Colonic mucosa (tissue), 4 donors: Measurements from ENCODE around the gene RNF112. TPM values are rescaled to one million over a fixed set of nuclear protein-coding genes. Genes with fewer than 3 reads are reported as not detected.

Experiments
- DNase-seq: peaks from one replicate; pipeline ENCODE4 v3.0.0-alpha.2; 2020
- H3K27ac ChIP-seq: fragments of 200-600 bp; one replicate; pipeline ENCODE4 v1.8.0; 2021
- H3K27me3 ChIP-seq: fragments of 200-600 bp; one replicate; pipeline ENCODE4 v1.8.0; 2021
- H3K36me3 ChIP-seq: fragments of 200-600 bp; one replicate; pipeline ENCODE4 v1.8.0; 2021
- H3K4me1 ChIP-seq: fragments of 200-600 bp; one replicate; pipeline ENCODE4 v1.8.0; 2021; ENCODE audit warnings: mild to moderate bottlenecking
- H3K4me3 ChIP-seq: fragments of 200-600 bp; one replicate; pipeline ENCODE4 v1.8.0; 2021
- H3K9ac ChIP-seq, 2 donors: one replicate each; pipeline ENCODE4 v1.7.0; 2013; ENCODE audit warnings: control low read depth in 2 of 2, low read depth in 2 of 2, low read length in 2 of 2
- H3K9me3 ChIP-seq: fragments of 200-600 bp; one replicate; pipeline ENCODE4 v1.8.0; 2021
- CTCF ChIP-seq: fragments of 200-600 bp; IDR thresholded peaks from one replicate; pipeline ENCODE4 v1.8.0; 2022; ENCODE audit warnings: antibody characterized with exemption, mild to moderate bottlenecking
- intact Hi-C: fragments of 100-400 bp; cut with DNase I; formaldehyde crosslinking; loops from one replicate; pipeline ENCODE4 v1.14.1; 2022
- total RNA-seq, 2 donors: library from RNA; stranded (reverse); fragmentation: NEBNext Ultra II Directional in 1 of 2; extraction: Animal tissue kit (Norgen Biotek cat#: 25700) in 1 of 2; gene quantifications; one replicate each; pipeline ENCODE4 v1.2.1, GENCODE V29; 2021
- donor health status: healthy.
- donor health status: DM: no; HTN: no; CAD: no.
- donor health status: DM: no; HTN: no; CAD: no.

Gene RNF112
- total RNA-seq, 2 donors from 2014 or later: 2.4 to 4.3 TPM

GRCh38 chr17:19402171-19402570 lies 8.9 kb upstream of the RNF112 start:
- peaks cover 20% of the 10 kb centered on the region for H3K4me1 ChIP-seq
- no peak overlapping the region for H3K4me3 ChIP-seq
- H3K36me3 ChIP-seq: no peaks in the 10 kb centered on the region
- H3K27ac ChIP-seq: peak overlapping the region; percentile 70
- no peak for DNase-seq
- TF ChIP-seq CTCF: no peak
- peak overlapping the region in 1 of 2 donors; percentile 32 for H3K9ac ChIP-seq
- intact Hi-C loops: no loop called here
- no peaks in the 10 kb centered on the region for H3K27me3 ChIP-seq
- H3K9me3 ChIP-seq: no peaks in the 10 kb centered on the region

GRCh38 chr17:19403021-19403420 lies 8.0 kb upstream of the RNF112 start:
- intact Hi-C loops: no loop called here
- Histone ChIP-seq H3K9ac (no peak overlapping the region), H3K4me1 (peaks cover 20% of the 10 kb centered on the region), H3K9me3 (no peaks in the 10 kb centered on the region), H3K36me3 (no peaks in the 10 kb centered on the region), H3K27ac (no peak overlapping the region), H3K27me3 (no peaks in the 10 kb centered on the region), H3K4me3 (no peak overlapping the region)
- no peak for TF ChIP-seq CTCF
- no peak for DNase-seq

GRCh38 chr17:19404264-19404663 lies 6.8 kb upstream of the RNF112 start:
- Histone ChIP-seq H3K36me3 (no peaks in the 10 kb centered on the region), H3K27ac (no peak overlapping the region), H3K4me3 (no peak overlapping the region), H3K9me3 (no peaks in the 10 kb centered on the region), H3K4me1 (peaks cover 12% of the 10 kb centered on the region), H3K27me3 (no peaks in the 10 kb centered on the region), H3K9ac (no peak overlapping the region)
- TF ChIP-seq CTCF: no peak
- DNase-seq: no peak
- intact Hi-C loops: no loop called here

- H3K4me3 ChIP-seq: no peak overlapping the region
- no peaks in the 10 kb centered on the region for H3K36me3 ChIP-seq
- no peak overlapping the region for H3K9ac ChIP-seq
- H3K27me3 ChIP-seq: no peaks in the 10 kb centered on the region
- no peak for DNase-seq
- intact Hi-C loops: no loop called here
- H3K9me3 ChIP-seq: no peaks in the 10 kb centered on the region
- TF ChIP-seq CTCF: no peak
- H3K4me1 ChIP-seq: peaks cover 12% of the 10 kb centered on the region
- H3K27ac ChIP-seq: no peak overlapping the region
Measured at GRCh38 chr17:19405114-19405513, 5.9 kb upstream of the RNF112 start.

- Histone ChIP-seq H3K9ac (no peak overlapping the region), H3K9me3 (no peaks in the 10 kb centered on the region), H3K27me3 (no peaks in the 10 kb centered on the region), H3K4me3 (no peak overlapping the region), H3K4me1 (no peaks in the 10 kb centered on the region), H3K36me3 (no peaks in the 10 kb centered on the region), H3K27ac (no peak overlapping the region)
- intact Hi-C loops: no loop called here
- TF ChIP-seq CTCF: no peak
- DNase-seq: no peak
Measured at GRCh38 chr17:19407601-19408345, 3.3 kb upstream of the RNF112 start.
